Fibroblast of lung (primary cell): ENCODE data around the gene ELAVL1.

Source experiments
- CTCF ChIP-seq, 2 donors: IDR thresholded peaks in 1 of 2; conservative IDR thresholded peaks in 1 of 2; 1 replicate in 1 of 2; 2 replicates in 1 of 2; pipeline ENCODE4 v1.5.1; 2011 to 2012; ENCODE audit warnings: low read length in 2 of 2, control low read depth in 1 of 2, inconsistent platforms in 1 of 2, low read depth in 1 of 2, mild to moderate bottlenecking in 1 of 2
- EZH2 ChIP-seq: IDR thresholded peaks from 2 replicates; pipeline ENCODE4 v1.5.1; 2012; ENCODE audit warnings: low read length, control low read depth, mild to moderate bottlenecking; ENCODE audit errors: missing control alignments

GRCh38 chr19:8000298-8001038 lies 5.0 kb downstream of the ELAVL1 start:
- TF ChIP-seq EZH2 = no peak
- no peak for TF ChIP-seq CTCF (conservative IDR thresholded peaks at IDR 0.05 in 1 of 2, IDR thresholded peaks at IDR 0.05 in 1 of 2; ENCODE audit: low read depth in 1 of 2, low read length in 2 of 2)
